MM.1S (cell line): Measurements from ENCODE around the gene NFYC.
A peak's percentile ranks its signal among the peaks of the same experiment; 100 is the strongest.

Experiments used
- DNase-seq: peaks from one replicate; pipeline ENCODE4 v3.0.0-alpha.2; 2015
- H2AFZ ChIP-seq: fragments of 300-600 bp; sonication (generic); 2 replicates; pipeline ENCODE4 v1.6.0; 2016; ENCODE audit warnings: antibody characterized with exemption, low read length
- H3F3A ChIP-seq: fragments of 300-600 bp; sonication (generic); 2 replicates; pipeline ENCODE4 v1.6.1; 2016; ENCODE audit warnings: mild to moderate bottlenecking, antibody characterized with exemption, low read length, moderate library complexity, mixed read lengths; ENCODE audit not compliant: insufficient read depth
- H3K27ac ChIP-seq: fragments of 300-600 bp; sonication (generic); 2 replicates; pipeline ENCODE4 v1.5.1; 2016; ENCODE audit warnings: mild to moderate bottlenecking, low read length
- H3K27me3 ChIP-seq: fragments of 300-600 bp; sonication (generic); replicated peaks from 2 replicates; pipeline ENCODE4 v1.6.0; 2016; ENCODE audit warnings: low read length; ENCODE audit not compliant: insufficient read depth
- H3K36me3 ChIP-seq: fragments of 300-600 bp; sonication (generic); replicated peaks from 2 replicates; pipeline ENCODE4 v1.6.1; 2016; ENCODE audit warnings: mild to moderate bottlenecking, low read length, mixed read lengths; ENCODE audit not compliant: insufficient read depth
- H3K4me1 ChIP-seq: fragments of 300-600 bp; sonication (generic); 2 replicates; pipeline ENCODE4 v1.6.1; 2016; ENCODE audit warnings: low read length, mixed read lengths
- H3K4me2 ChIP-seq: fragments of 300-600 bp; sonication (generic); 2 replicates; pipeline ENCODE4 v1.6.0; 2016; ENCODE audit warnings: low read depth, low read length
- H3K4me3 ChIP-seq: fragments of 300-600 bp; sonication (generic); 2 replicates; pipeline ENCODE4 v1.5.1; 2016; ENCODE audit warnings: low read length, mixed read lengths
- H3K79me2 ChIP-seq: fragments of 300-600 bp; sonication (generic); 2 replicates; pipeline ENCODE4 v1.6.1; 2016; ENCODE audit warnings: mixed run types, low read length, mixed read lengths
- H3K9ac ChIP-seq: fragments of 300-600 bp; sonication (generic); 2 replicates; pipeline ENCODE4 v1.6.1; 2016; ENCODE audit warnings: low read length, mixed read lengths
- H3K9me2 ChIP-seq: fragments of 300-600 bp; sonication (generic); replicated peaks from 2 replicates; pipeline ENCODE4 v1.6.1; 2016; ENCODE audit warnings: mild to moderate bottlenecking, low read length, mixed read lengths; ENCODE audit not compliant: insufficient read depth
- H3K9me3 ChIP-seq: fragments of 300-600 bp; sonication (generic); replicated peaks from 2 replicates; pipeline ENCODE4 v1.6.1; 2016; ENCODE audit warnings: mild to moderate bottlenecking, low read length, mixed read lengths; ENCODE audit not compliant: insufficient read depth
- H4K20me1 ChIP-seq: fragments of 300-600 bp; sonication (generic); 2 replicates; pipeline ENCODE4 v1.6.1; 2016; ENCODE audit warnings: mild to moderate bottlenecking, low read length, moderate library complexity, mixed read lengths; ENCODE audit not compliant: insufficient read depth
- EZH2 ChIP-seq: fragments of 300-600 bp; sonication (generic); optimal IDR thresholded peaks from 2 replicates; pipeline ENCODE3; 2017; ENCODE audit warnings: low read depth, mild to moderate bottlenecking, antibody characterized with exemption, low read length, mixed read lengths
- EZH2phosphoT487 ChIP-seq: fragments of 300-600 bp; sonication (generic); IDR thresholded peaks from 2 replicates; pipeline ENCODE4 v1.6.1; 2018; ENCODE audit warnings: antibody characterized with exemption, low read length
- TF ChIP-seq, protein P1 (sequence below): fragments of 300-600 bp; sonication (generic); IDR thresholded peaks from 2 replicates; pipeline ENCODE4 v1.5.1; 2016; ENCODE audit warnings: antibody characterized with exemption, low read length, mixed read lengths

Gene NFYC

DNA sequence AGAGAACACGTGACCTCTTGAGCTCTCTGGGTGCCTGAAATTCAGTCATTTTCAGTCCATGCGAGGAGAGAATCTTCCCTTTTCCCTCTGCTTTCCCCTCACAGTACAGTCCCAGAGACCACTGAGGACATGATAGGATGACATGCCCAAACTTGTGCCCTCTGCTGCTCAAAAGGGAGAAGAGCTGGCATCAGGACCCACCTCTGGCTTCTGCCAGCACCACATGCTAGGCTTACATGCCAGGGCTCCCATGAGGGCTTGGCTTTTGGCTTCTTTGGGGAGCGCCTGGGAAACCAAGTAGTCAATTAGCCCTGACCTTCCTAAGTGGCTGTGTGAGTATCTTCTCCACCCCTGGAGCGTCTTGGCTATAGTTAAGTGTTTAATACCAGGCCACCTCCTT, 78.3 kb downstream of the NFYC start:
- Histone ChIP-seq H3K9me2 (no peaks in the 10 kb centered on the region), H3K9ac (no peak overlapping the region), H3K4me3 (no peak overlapping the region), H3F3A (peaks cover 2% of the 10 kb centered on the region; the same call in 1 of the 2 replicates), H3K27me3 (no peaks in the 10 kb centered on the region), H3K4me1 (peaks cover 8% of the 10 kb centered on the region), H4K20me1 (peaks cover 8% of the 10 kb centered on the region; the same call in 1 of the 2 replicates), H3K27ac (no peak overlapping the region), H2AFZ (no peak overlapping the region), H3K9me3 (no peaks in the 10 kb centered on the region), H3K4me2 (no peak overlapping the region), H3K36me3 (peaks cover 13% of the 10 kb centered on the region), H3K79me2 (peaks cover 8% of the 10 kb centered on the region; the same call in 1 of the 2 replicates)
- no peak for DNase-seq
- TF ChIP-seq, protein P1, sequence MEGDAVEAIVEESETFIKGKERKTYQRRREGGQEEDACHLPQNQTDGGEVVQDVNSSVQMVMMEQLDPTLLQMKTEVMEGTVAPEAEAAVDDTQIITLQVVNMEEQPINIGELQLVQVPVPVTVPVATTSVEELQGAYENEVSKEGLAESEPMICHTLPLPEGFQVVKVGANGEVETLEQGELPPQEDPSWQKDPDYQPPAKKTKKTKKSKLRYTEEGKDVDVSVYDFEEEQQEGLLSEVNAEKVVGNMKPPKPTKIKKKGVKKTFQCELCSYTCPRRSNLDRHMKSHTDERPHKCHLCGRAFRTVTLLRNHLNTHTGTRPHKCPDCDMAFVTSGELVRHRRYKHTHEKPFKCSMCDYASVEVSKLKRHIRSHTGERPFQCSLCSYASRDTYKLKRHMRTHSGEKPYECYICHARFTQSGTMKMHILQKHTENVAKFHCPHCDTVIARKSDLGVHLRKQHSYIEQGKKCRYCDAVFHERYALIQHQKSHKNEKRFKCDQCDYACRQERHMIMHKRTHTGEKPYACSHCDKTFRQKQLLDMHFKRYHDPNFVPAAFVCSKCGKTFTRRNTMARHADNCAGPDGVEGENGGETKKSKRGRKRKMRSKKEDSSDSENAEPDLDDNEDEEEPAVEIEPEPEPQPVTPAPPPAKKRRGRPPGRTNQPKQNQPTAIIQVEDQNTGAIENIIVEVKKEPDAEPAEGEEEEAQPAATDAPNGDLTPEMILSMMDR: peak; percentile 18; the same call in 1 of the 2 replicates
- TF ChIP-seq EZH2phosphoT487: no peak

GRCh38 chr1:40770296-40771070, 79.0 kb downstream of the NFYC start:
- Histone ChIP-seq H2AFZ (no peak overlapping the region), H3K79me2 (peaks cover 5% of the 10 kb centered on the region; the same call in 1 of the 2 replicates), H3K4me3 (no peak overlapping the region), H3K4me1 (peaks cover 2% of the 10 kb centered on the region; the same call in 1 of the 2 replicates), H3K9me2 (no peaks in the 10 kb centered on the region), H3K4me2 (no peak overlapping the region), H3K9me3 (no peaks in the 10 kb centered on the region), H3F3A (no peaks in the 10 kb centered on the region), H4K20me1 (peaks cover 6% of the 10 kb centered on the region; the same call in 1 of the 2 replicates), H3K27me3 (no peaks in the 10 kb centered on the region), H3K27ac (no peak overlapping the region), H3K36me3 (peaks cover 13% of the 10 kb centered on the region), H3K9ac (no peak overlapping the region)
- no peak for DNase-seq
- TF ChIP-seq, protein P1: no peak

DNA sequence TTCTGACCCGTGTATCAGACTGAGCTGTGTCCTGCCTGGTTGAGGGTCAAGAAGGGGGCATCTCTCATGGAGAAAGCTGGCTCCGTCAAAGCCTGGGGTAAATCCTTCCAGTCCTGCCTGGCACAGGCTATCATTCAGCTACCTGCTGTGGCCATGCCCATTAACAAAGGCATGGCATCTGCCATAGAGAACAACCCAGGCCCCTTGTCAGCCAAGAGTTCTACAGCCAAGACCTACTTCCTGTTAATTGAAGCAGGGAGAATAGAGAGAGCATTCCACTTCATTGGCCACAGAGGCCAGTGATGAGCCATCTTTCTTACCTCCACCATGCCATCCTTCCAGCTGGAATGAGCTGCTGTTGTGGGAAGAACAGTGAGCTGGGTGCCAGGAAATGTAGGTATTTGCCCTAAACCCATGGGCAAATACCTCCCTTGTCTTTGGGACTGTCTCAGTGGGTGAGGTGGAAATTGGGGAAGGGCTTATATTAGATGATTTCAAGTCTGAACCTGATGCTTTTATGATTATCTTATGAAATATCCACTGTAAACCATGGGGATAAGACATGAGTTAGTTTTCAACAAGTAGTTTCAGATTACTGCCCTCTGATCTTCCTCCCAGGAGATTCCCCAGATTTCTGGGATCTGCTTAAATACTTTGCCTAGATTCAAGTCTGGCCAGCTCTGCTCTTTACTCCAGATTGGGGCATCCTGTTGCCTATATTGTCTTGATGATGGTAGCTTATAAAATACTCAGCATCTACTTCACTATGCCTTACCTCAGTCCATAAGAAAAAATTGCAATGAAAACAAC, 80.8 kb downstream of the NFYC start:
- Histone ChIP-seq H3K9me2 (no peaks in the 10 kb centered on the region), H3K9me3 (no peaks in the 10 kb centered on the region), H3K4me3 (no peak overlapping the region), H3K27ac (no peak overlapping the region), H3K27me3 (no peaks in the 10 kb centered on the region), H3K4me1 (no peaks in the 10 kb centered on the region), H3K79me2 (no peaks in the 10 kb centered on the region), H3F3A (no peaks in the 10 kb centered on the region), H4K20me1 (peaks cover 4% of the 10 kb centered on the region; the same call in 1 of the 2 replicates), H3K9ac (no peak overlapping the region), H3K4me2 (no peak overlapping the region), H2AFZ (no peak overlapping the region), H3K36me3 (0 out of 2 replicates have a peak, but pooled peaks cover 3% of the 10 kb centered on the region)
- TF ChIP-seq, protein P1: no peak
- TF ChIP-seq EZH2 (no peak), EZH2phosphoT487 (no peak)
- no peak for DNase-seq
